ENCODE measurements around the gene SLC39A10. TPM values are rescaled to one million over a fixed set of nuclear protein-coding genes. Genes with fewer than 3 reads are reported as not detected.

SLC39A10 gene
- total and polyA plus RNA-seq, 2 donors (not counting 3 experiments of a cell fraction or from before 2014, with no cell fraction given), result 11.4 to 39.9 TPM

DNA sequence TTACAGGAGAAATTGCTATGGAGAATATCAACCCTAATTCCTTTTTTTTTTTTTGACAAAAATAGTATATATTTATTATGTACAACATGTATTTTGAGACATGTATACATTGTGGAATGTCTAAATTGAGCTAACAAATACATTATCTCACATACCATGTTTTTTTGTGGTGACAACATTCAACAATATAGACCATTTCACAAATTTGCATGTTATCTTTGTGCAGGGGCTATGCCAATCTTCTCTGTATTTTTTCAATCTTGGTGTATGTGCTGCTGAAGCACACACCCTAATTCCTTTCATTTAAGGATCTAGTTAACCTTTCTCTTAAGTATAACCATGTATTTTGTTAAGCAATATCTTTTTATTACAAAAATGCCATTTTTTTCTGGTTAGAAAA lies 13.2 kb downstream of the SLC39A10 start:
- DNase-seq (ENCODE audit: low read depth, low spot score), result no peak
- H3K4me2 ChIP-seq (ENCODE audit: insufficient read depth, low read length), result no peak overlapping the region
- POLR2A ChIA-PET, result no interaction called here

GRCh38 chr2:195671563-195671962 lies 14.5 kb downstream of the SLC39A10 start:
- FAIRE-seq (no peak), DNase-seq (ENCODE audit: low read depth, low spot score) (no peak)
- Histone ChIP-seq H3K27me3 (ENCODE audit: control insufficient read depth in 2 of 2, insufficient read depth in 2 of 2, low read length in 2 of 2) (no peaks in the 10 kb centered on the region), H3K79me2 (ENCODE audit: control insufficient read depth, insufficient read depth, low read length) (peaks cover 12% of the 10 kb centered on the region), H3K9ac (replicated peaks; ENCODE audit: extremely low read depth, insufficient read depth, low read length) (no peak overlapping the region), H3K36me3 (ENCODE audit: control insufficient read depth in 2 of 2, extremely low read depth in 1 of 2, insufficient read depth in 2 of 2, low read length in 2 of 2) (no peaks in the 10 kb centered on the region), H3K9me1 (replicated peaks; ENCODE audit: control insufficient read depth, extremely low read depth, insufficient read depth, low read length) (no peaks in the 10 kb centered on the region), H3K27ac (ENCODE audit: insufficient read depth, low read depth, low read length) (no peak overlapping the region), H3K4me1 (ENCODE audit: control insufficient read depth, extremely low read depth, insufficient read depth, low read length) (no peaks in the 10 kb centered on the region), H4K20me1 (replicated peaks; ENCODE audit: control insufficient read depth, extremely low read depth, insufficient read depth, low read length) (no peaks in the 10 kb centered on the region), H3K9me3 (replicated peaks; ENCODE audit: control insufficient read depth, insufficient read depth, low read length) (no peaks in the 10 kb centered on the region), H3K4me3 (replicated peaks in 1 of 3; ENCODE audit: insufficient read depth in 1 of 3, low read depth in 1 of 3, low read length in 3 of 3) (no peak overlapping the region), H2AFZ (ENCODE audit: low read depth, low read length) (no peak overlapping the region), H3K4me2 (ENCODE audit: insufficient read depth, low read length) (no peak overlapping the region)
- ChIA-PET CTCF (interaction anchor here (2.2 to 3.2 kb wide), 2 partner anchors 11 to 173 kb away, joined by 8 to 18 read pairs; no protein-coding TSS in a partner anchor), POLR2A (no interaction called here)
- no TSS peak for BruUV-seq (replicated peaks)
- TF ChIP-seq, protein P1, sequence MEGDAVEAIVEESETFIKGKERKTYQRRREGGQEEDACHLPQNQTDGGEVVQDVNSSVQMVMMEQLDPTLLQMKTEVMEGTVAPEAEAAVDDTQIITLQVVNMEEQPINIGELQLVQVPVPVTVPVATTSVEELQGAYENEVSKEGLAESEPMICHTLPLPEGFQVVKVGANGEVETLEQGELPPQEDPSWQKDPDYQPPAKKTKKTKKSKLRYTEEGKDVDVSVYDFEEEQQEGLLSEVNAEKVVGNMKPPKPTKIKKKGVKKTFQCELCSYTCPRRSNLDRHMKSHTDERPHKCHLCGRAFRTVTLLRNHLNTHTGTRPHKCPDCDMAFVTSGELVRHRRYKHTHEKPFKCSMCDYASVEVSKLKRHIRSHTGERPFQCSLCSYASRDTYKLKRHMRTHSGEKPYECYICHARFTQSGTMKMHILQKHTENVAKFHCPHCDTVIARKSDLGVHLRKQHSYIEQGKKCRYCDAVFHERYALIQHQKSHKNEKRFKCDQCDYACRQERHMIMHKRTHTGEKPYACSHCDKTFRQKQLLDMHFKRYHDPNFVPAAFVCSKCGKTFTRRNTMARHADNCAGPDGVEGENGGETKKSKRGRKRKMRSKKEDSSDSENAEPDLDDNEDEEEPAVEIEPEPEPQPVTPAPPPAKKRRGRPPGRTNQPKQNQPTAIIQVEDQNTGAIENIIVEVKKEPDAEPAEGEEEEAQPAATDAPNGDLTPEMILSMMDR (IDR thresholded peaks at IDR 0.05; ENCODE audit: extremely low read depth in 1 of 2, insufficient read depth in 1 of 2, low read depth in 1 of 2, low read length in 2 of 2), result no peak
- TF ChIP-seq, protein P2, sequence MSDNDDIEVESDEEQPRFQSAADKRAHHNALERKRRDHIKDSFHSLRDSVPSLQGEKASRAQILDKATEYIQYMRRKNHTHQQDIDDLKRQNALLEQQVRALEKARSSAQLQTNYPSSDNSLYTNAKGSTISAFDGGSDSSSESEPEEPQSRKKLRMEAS (IDR thresholded peaks at IDR 0.05; ENCODE audit: insufficient read depth, insufficient read length), result no peak
- TF ChIP-seq FOS (IDR thresholded peaks at IDR 0.05; ENCODE audit: borderline replicate concordance, insufficient read depth, low read length), result no peak
- intact Hi-C loops (cut with micrococcal nuclease) (no loop called here), dilution Hi-C loops (cut with MboI; ENCODE audit: extremely low pct_ligation_motif_present, low sequenced_read_pairs) (no loop called here)

More for the DNA sequence above, 13.2 kb downstream of the SLC39A10 start:
- H3K79me2 ChIP-seq (ENCODE audit: control insufficient read depth, insufficient read depth, low read length), result peaks cover 12% of the 10 kb centered on the region
- H4K20me1 ChIP-seq (replicated peaks; ENCODE audit: control insufficient read depth, extremely low read depth, insufficient read depth, low read length), result no peaks in the 10 kb centered on the region
- dilution Hi-C loops (cut with MboI; ENCODE audit: extremely low pct_ligation_motif_present, low sequenced_read_pairs), result no loop called here
- no peaks in the 10 kb centered on the region for H3K27me3 ChIP-seq (ENCODE audit: control insufficient read depth in 2 of 2, insufficient read depth in 2 of 2, low read length in 2 of 2)
- H3K4me1 ChIP-seq (ENCODE audit: control insufficient read depth, extremely low read depth, insufficient read depth, low read length), result no peaks in the 10 kb centered on the region
- H3K9me1 ChIP-seq (replicated peaks; ENCODE audit: control insufficient read depth, extremely low read depth, insufficient read depth, low read length), result no peaks in the 10 kb centered on the region
- no TSS peak for BruUV-seq (replicated peaks)
- CTCF ChIA-PET, result interaction anchor here (1.9 kb wide), 1 partner anchor 10 kb away, joined by 19 read pairs; no protein-coding TSS in a partner anchor
- no peak overlapping the region for H3K9ac ChIP-seq (replicated peaks; ENCODE audit: extremely low read depth, insufficient read depth, low read length)
- H3K27ac ChIP-seq (ENCODE audit: insufficient read depth, low read depth, low read length), result no peak overlapping the region
- intact Hi-C loops (cut with micrococcal nuclease), result no loop called here
- H3K4me3 ChIP-seq (replicated peaks in 1 of 3; ENCODE audit: insufficient read depth in 1 of 3, low read depth in 1 of 3, low read length in 3 of 3), result no peak overlapping the region
- TF ChIP-seq, protein P2 (IDR thresholded peaks at IDR 0.05; ENCODE audit: insufficient read depth, insufficient read length), result no peak
- TF ChIP-seq POLR2AphosphoS5 (IDR thresholded peaks at IDR 0.05; ENCODE audit: insufficient read depth, low read depth, low read length) (no peak), MYC (IDR thresholded peaks at IDR 0.05; ENCODE audit: low read depth, low read length) (no peak), FOS (IDR thresholded peaks at IDR 0.05; ENCODE audit: borderline replicate concordance, insufficient read depth, low read length) (no peak)
- no peaks in the 10 kb centered on the region for H3K36me3 ChIP-seq (ENCODE audit: control insufficient read depth in 2 of 2, extremely low read depth in 1 of 2, insufficient read depth in 2 of 2, low read length in 2 of 2)
- FAIRE-seq, result no peak
- H2AFZ ChIP-seq (ENCODE audit: low read depth, low read length), result no peak overlapping the region
- no peaks in the 10 kb centered on the region for H3K9me3 ChIP-seq (replicated peaks; ENCODE audit: control insufficient read depth, insufficient read depth, low read length)
